Adipose tissue (tissue), 3 donors: ENCODE results near the gene PMEL. TPM values are rescaled to one million over a fixed set of nuclear protein-coding genes. Genes with fewer than 3 reads are reported as not detected.

ENCODE experiments used
- polyA plus RNA-seq, 3 donors: library from polyadenylated mRNA; stranded (reverse); fragments of 200-250 nt; gene quantifications; one replicate each; pipeline ENCODE4 v1.2.3, GENCODE V29; 2013
- donor health status: healthy with polysubstance abuse.
- donor health status: Bipolar disorder and iron deficiency.
- donor health status: healthy.

The PMEL gene
- polyA plus RNA-seq, 3 donors = 0.42 to 2.9 (median 1.7) TPM

Other genes starting within 250 kb of the PMEL start
- gene BLOC1S1, start 250.0 kb downstream of the PMEL start, polyA plus RNA-seq = 100 to 1,000 TPM; 103 to 323 (median 288) TPM
- 100 to 1,000 TPM in 1 of 3 donors, 10 to 100 TPM in 1, 1 to 10 TPM in 1; 9.1 to 172 (median 48.9) TPM for gene RDH5, start 245.6 kb downstream of the PMEL start, polyA plus RNA-seq
- gene CD63, start 237.0 kb downstream of the PMEL start, polyA plus RNA-seq = 1,000 to 10,000 TPM in 2 of 3 donors, 100 to 1,000 TPM in 1; 611 to 1,583 (median 1,331) TPM
- gene GDF11, start 222.9 kb downstream of the PMEL start, polyA plus RNA-seq = 10 to 100 TPM in 1 of 3 donors, 1 to 10 TPM in 2; 1.5 to 10.2 (median 2.2) TPM
- gene SARNP, start 148.3 kb downstream of the PMEL start, polyA plus RNA-seq = 10 to 100 TPM; 40.8 to 85.6 (median 65.7) TPM
- gene ORMDL2, start 148.0 kb downstream of the PMEL start, polyA plus RNA-seq = 10 to 100 TPM; 18.8 to 63.0 (median 27.2) TPM
- gene DNAJC14, start 136.5 kb downstream of the PMEL start, polyA plus RNA-seq = 10 to 100 TPM; 10.6 to 17.5 (median 15.2) TPM
- gene MMP19, start 123.1 kb downstream of the PMEL start, polyA plus RNA-seq = 100 to 1,000 TPM in 1 of 3 donors, 10 to 100 TPM in 1, 1 to 10 TPM in 1; 4.4 to 100 (median 39.6) TPM
- 10 to 100 TPM; 16.8 to 33.6 (median 26.2) TPM for gene PYM1, start 38.1 kb downstream of the PMEL start, polyA plus RNA-seq
- gene DGKA, start 34.9 kb downstream of the PMEL start, polyA plus RNA-seq = 10 to 100 TPM; 16.9 to 21.4 (median 17.4) TPM
- gene CDK2, start 788 bp upstream of the PMEL start, polyA plus RNA-seq = 10 to 100 TPM in 2 of 3 donors, 1 to 10 TPM in 1; 9.2 to 20.8 (median 16.8) TPM
- 10 to 100 TPM; 28.5 to 66.8 (median 47.4) TPM for gene RAB5B, start 8.0 kb upstream of the PMEL start, polyA plus RNA-seq
- gene SUOX, start 31.2 kb upstream of the PMEL start, polyA plus RNA-seq = 10 to 100 TPM in 2 of 3 donors, 1 to 10 TPM in 1; 10.0 to 27.8 (median 15.7) TPM
- 1 to 10 TPM; 1.5 to 4.9 (median 4.8) TPM for gene IKZF4, start 55.0 kb upstream of the PMEL start, polyA plus RNA-seq
- gene RPS26, start 75.9 kb upstream of the PMEL start, polyA plus RNA-seq = 1,000 to 10,000 TPM; 1,111 to 1,459 (median 1,152) TPM
- 10 to 100 TPM in 1 of 3 donors, 1 to 10 TPM in 2; 2.0 to 28.8 (median 4.5) TPM for gene ERBB3, start 114.1 kb upstream of the PMEL start, polyA plus RNA-seq
- 100 to 1,000 TPM in 1 of 3 donors, 10 to 100 TPM in 2; 75.9 to 138 (median 83.2) TPM for gene PA2G4, start 138.5 kb upstream of the PMEL start, polyA plus RNA-seq
- 1,000 to 10,000 TPM; 6,348 to 7,135 (median 6,380) TPM for gene RPL41, start 150.6 kb upstream of the PMEL start, polyA plus RNA-seq
- gene ZC3H10, start 152.2 kb upstream of the PMEL start, polyA plus RNA-seq = 1 to 10 TPM; 1.6 to 2.4 (median 1.9) TPM
- 100 to 1,000 TPM in 1 of 3 donors, 10 to 100 TPM in 2; 61.4 to 304 (median 94.5) TPM for gene ESYT1, start 162.2 kb upstream of the PMEL start, polyA plus RNA-seq
- gene MYL6B, start 186.5 kb upstream of the PMEL start, polyA plus RNA-seq = 10 to 100 TPM; 15.5 to 88.5 (median 48.0) TPM
- gene MYL6, start 192.3 kb upstream of the PMEL start, polyA plus RNA-seq = 1,000 to 10,000 TPM; 1,303 to 4,064 (median 3,695) TPM
- 10 to 100 TPM; 21.4 to 53.8 (median 48.7) TPM for gene SMARCC2, start 223.4 kb upstream of the PMEL start, polyA plus RNA-seq